Measurements from ENCODE around the gene ANTXR1.

- no peak for TF ChIP-seq POLR2A (IDR thresholded peaks at IDR 0.05; ENCODE audit: low read depth, low read length)
- TF ChIP-seq POLR2AphosphoS5 (IDR thresholded peaks at IDR 0.05; ENCODE audit: low read depth, low read length): no peak
- no peak for TF ChIP-seq TAF1 (IDR thresholded peaks at IDR 0.05; ENCODE audit: low read depth, low read length)
- no peak for TF ChIP-seq PAX5 (IDR thresholded peaks at IDR 0.05; ENCODE audit: insufficient read depth, low read length, severe bottlenecking)
- TF ChIP-seq POU2F2 (IDR thresholded peaks at IDR 0.05; ENCODE audit: low read depth, low read length): no peak
- TF ChIP-seq SPI1 (IDR thresholded peaks at IDR 0.05; ENCODE audit: low read depth, low read length): no peak
Observed at GRCh38 chr2:68992341-68992740, 20.6 kb upstream of the ANTXR1 start.
